Activated naive CD8-positive, alpha-beta T cell treated with anti-CD3 and anti-CD28 coated beads, Interleukin-2, amount 50 U/mL, for 24 hours (primary cell): ENCODE measurements around the gene ZNF443.

Source experiments
- ATAC-seq: fragments of 150-1000 bp; cut with Tn5 transposase; one replicate; pipeline ENCODE4 v1.10.0; 2021
- DNase-seq: peaks from one replicate; pipeline ENCODE4 v3.0.0; 2021
- H3K27ac Mint-ChIP-seq: one replicate; pipeline ENCODE4 v1.8.0; 2021; ENCODE audit warnings: mild to moderate bottlenecking, mixed read lengths
- H3K27me3 Mint-ChIP-seq: one replicate; pipeline ENCODE4 v1.8.0; 2021; ENCODE audit warnings: mixed read lengths
- H3K36me3 Mint-ChIP-seq: one replicate; pipeline ENCODE4 v1.8.0; 2021; ENCODE audit warnings: low read depth, mixed read lengths
- H3K4me1 Mint-ChIP-seq: one replicate; pipeline ENCODE4 v1.8.0; 2021; ENCODE audit warnings: mixed read lengths
- H3K4me3 Mint-ChIP-seq: one replicate; pipeline ENCODE4 v1.8.0; 2021; ENCODE audit warnings: mild to moderate bottlenecking, moderate library complexity, mixed read lengths
- H3K9me3 Mint-ChIP-seq: one replicate; pipeline ENCODE4 v1.8.0; 2021; ENCODE audit warnings: mixed read lengths

ZNF443 gene

DNA sequence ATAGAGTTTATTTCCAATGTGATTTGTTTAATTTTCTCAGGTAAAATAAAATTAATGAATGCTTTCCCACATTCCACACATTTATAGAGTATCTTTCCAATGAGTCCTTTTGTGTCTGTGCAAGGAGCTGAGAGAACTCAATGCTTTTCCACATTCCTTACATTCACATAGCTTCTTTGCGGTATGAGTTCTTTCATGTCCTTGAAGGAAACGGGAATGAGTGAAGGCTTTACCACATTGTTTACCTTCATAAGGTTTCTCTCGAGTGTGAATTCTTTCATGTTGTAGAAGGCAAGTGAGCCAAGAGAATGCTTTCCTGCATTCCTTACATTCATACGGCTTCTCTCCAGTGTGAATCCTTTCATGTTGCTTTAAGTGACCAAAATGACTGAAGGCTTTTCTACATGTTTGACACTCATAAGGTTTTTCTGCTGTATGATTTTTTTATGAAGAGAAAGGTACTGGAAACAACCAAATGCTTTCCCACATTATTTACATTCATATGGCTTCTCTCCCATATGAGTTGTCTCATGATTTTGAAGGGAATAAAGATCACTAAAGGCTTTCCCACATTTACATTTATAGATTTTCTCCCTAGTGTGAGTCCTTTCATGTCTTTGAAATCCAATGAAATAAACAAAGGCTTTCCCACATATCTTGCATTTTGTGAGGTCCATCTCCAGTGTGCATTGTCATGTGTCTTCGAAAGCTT, 60.9 kb downstream of the ZNF443 start:
- Mint-ChIP-seq H3K36me3 (peaks cover 39% of the 10 kb centered on the region), H3K27ac (no peak overlapping the region), H3K27me3 (no peaks in the 10 kb centered on the region), H3K9me3 (peaks cover 52% of the 10 kb centered on the region), H3K4me3 (no peak overlapping the region), H3K4me1 (no peaks in the 10 kb centered on the region)
- DNase-seq (no peak), ATAC-seq (no peak)
